Right kidney (tissue), 1 donor: ENCODE measurements around the gene WDR76.
"Not testable (repeated sequence)": the region's sequence is repeated elsewhere in the genome, so short reads cannot be mapped to it uniquely, and the experiment has no call there.

ENCODE experiments used
- DNase-seq: peaks from one replicate; pipeline ENCODE4 v3.0.0-alpha.2; 2016

WDR76 gene

GRCh38 chr15:43821505-43821904 lies 5.3 kb upstream of the WDR76 start:
- no peak for DNase-seq

- peak; percentile 88 for DNase-seq
Measured at GRCh38 chr15:43824302-43825246, 2.2 kb upstream of the WDR76 start, which contains the start of gene MFAP1. Gene MFAP1, minus strand, starts transcription at chr15:43824690. Its CDS starts 121 bp downstream, at chr15:43824569.

- DNase-seq, result not testable (repeated sequence)
Measured at GRCh38 chr15:43825305-43825704, 1.5 kb upstream of the WDR76 start.

- DNase-seq, result no peak
Measured at GRCh38 chr15:43826029-43826507, 734 bp upstream of the WDR76 start.

- DNase-seq, result no peak
Measured at GRCh38 chr15:43828061-43828657, 1.4 kb downstream of the WDR76 start.

GRCh38 chr15:43829951-43830540 lies 3.2 kb downstream of the WDR76 start:
- DNase-seq, result not testable (repeated sequence)

- not testable (repeated sequence) for DNase-seq
Measured at GRCh38 chr15:43830691-43831275, 4.0 kb downstream of the WDR76 start.

GRCh38 chr15:43831519-43832052 lies 4.8 kb downstream of the WDR76 start:
- not testable (repeated sequence) for DNase-seq

- not testable (repeated sequence) for DNase-seq
Measured at GRCh38 chr15:43832485-43832884, 5.7 kb downstream of the WDR76 start.

GRCh38 chr15:43845421-43845820 lies 18.6 kb downstream of the WDR76 start:
- DNase-seq, result no peak

- no peak for DNase-seq
Measured at GRCh38 chr15:43851251-43851650, 24.4 kb downstream of the WDR76 start.

GRCh38 chr15:43852607-43853006 lies 25.8 kb downstream of the WDR76 start:
- DNase-seq, result no peak

GRCh38 chr15:43854801-43855200 lies 28.0 kb downstream of the WDR76 start:
- no peak for DNase-seq

- DNase-seq, result no peak
Measured at GRCh38 chr15:43859546-43859945, 32.7 kb downstream of the WDR76 start.

- DNase-seq, result not testable (repeated sequence)
Measured at GRCh38 chr15:43866636-43867035, 39.8 kb downstream of the WDR76 start.

GRCh38 chr15:43867096-43867495 lies 40.3 kb downstream of the WDR76 start:
- DNase-seq, result no peak

GRCh38 chr15:43868406-43868805 lies 41.6 kb downstream of the WDR76 start:
- no peak for DNase-seq

GRCh38 chr15:43871835-43872234 lies 45.0 kb downstream of the WDR76 start:
- no peak for DNase-seq

- no peak for DNase-seq
Measured at GRCh38 chr15:43872416-43873020, 45.7 kb downstream of the WDR76 start.

- no peak for DNase-seq
Measured at GRCh38 chr15:43873651-43874050, 46.8 kb downstream of the WDR76 start.

- DNase-seq, result no peak
Measured at GRCh38 chr15:43876872-43877271, 50.1 kb downstream of the WDR76 start.

- no peak for DNase-seq
Measured at GRCh38 chr15:43877371-43877770, 50.6 kb downstream of the WDR76 start.
